SK-N-MC (cell line): Measurements from ENCODE around the gene XPOT.

Experiments used
- EZH2 ChIP-seq: fragments of 200-600 bp; sonication (generic); IDR thresholded peaks from one replicate; pipeline ENCODE4 v1.6.1; 2017; ENCODE audit warnings: antibody characterized with exemption
- POLR2AphosphoS5 ChIP-seq: IDR thresholded peaks from 2 replicates; pipeline ENCODE4 v1.6.1; 2012; ENCODE audit warnings: mild to moderate bottlenecking, low read depth, low read length, borderline replicate concordance

DNA sequence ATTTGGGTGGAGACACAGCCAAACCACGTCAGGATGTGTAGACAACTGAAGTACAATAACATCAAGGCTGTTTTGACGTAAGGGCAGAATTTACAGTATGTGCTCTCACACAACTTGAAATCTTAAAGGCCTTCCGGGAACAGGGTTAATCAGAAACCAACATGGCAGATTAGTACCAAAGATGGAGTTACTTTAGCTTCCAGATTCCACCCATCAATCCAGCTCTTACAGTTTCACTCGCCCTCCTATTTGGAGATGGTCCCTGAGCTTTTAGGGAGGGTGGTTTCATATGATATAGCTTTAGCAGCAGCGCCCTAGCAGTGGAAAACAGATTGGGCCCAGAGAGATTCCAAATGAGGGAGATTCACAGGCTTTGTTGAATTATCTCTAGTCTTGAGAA, 2.0 kb upstream of the XPOT start:
- TF ChIP-seq POLR2AphosphoS5: no peak
- no peak for TF ChIP-seq EZH2
